NCI-H510A treated with DMSO at 0.1 percent for 48 hours (cell line): Measurements from ENCODE around the gene RASAL2.
"Not testable (repeated sequence)": the region's sequence is repeated elsewhere in the genome, so short reads cannot be mapped to it uniquely, and the experiment has no call there.

ENCODE experiments used
- DNase-seq: peaks from one replicate; lab custom pipeline; 2025; lab: John Stamatoyannopoulos, UW

Gene RASAL2

DNA sequence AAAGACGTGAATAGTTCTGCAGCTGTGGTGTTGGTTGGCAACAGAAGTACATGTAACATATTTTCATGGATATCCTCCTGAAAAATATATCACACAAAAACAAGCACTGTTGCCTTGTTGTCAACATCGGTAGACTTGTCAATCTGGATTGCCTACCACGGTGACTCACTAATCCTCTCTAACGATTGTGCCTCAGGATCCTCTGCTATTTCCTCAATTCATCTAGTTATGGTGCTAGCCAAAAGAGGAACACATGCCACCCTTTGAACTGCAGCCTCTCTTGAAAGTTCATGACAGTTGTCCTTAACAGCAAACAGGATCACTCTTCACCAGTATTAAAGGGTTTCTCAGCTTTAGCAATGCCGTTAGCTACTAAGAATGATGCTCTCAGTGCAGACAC, 25.7 kb downstream of the RASAL2 start:
- no peak for DNase-seq

DNA sequence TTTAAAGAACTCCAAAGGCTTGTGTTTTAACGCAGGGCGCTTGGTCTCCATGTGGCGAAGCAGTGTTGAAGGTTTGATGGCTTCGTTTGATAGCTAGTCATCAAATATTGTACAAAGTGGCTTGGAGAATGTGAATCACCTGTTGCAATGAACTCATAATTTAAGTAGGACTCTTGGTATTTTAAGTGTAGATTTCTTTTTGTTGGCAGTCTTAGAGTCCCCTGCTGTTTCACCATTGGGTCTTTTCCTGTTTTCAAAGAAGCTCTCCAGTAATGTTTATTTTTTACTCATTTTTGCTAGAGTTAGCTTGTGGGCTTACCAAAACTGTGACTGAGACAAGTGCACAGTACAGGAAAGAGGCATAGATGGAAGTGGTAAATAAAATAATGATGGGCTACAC, 26.2 kb downstream of the RASAL2 start:
- DNase-seq = no peak

DNA sequence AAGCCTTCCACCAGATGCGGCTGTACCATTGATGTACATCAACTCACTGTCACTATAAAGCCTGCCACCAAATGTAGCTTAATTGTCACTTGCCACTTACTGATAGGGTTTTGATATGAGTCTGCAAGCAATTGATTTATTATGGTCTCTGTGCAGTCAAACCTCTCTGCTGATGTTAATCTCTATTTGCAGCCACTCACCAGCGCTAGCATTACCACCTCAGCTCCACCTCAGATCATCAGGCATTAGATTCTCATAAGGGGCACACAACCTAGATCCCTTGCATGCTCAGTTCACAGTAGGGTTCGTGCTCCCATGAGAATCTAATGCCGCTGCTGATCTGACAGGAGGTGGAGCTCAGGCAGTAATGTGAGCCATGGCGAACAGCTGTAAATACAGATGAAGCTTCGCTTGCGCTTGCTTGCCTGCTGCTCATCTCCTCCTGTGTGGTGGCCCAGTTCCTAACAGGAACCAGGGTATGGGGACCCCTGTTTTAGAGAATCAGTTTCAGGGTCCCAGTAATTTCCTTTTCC, 26.7 kb downstream of the RASAL2 start:
- not testable (repeated sequence) for DNase-seq

DNA sequence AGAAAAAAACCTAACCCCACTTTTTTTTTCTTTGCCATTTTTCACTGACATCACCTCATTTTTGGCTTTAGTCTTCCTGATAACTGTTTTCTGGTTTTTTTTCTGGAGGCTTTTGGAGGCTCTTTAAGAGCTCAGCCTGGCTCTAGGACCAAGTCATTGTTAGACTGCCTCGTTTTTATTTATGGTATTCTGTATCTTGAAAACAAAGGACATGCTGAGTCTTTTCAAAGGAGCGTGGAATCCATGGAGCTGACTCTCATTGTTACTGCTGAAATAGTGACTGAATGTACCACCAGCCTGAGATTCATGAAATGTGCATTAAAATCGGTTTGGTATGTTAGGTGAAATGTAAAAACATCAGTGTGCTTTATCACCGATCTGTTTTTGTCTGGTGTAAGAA, 28.0 kb downstream of the RASAL2 start:
- no peak for DNase-seq

DNA sequence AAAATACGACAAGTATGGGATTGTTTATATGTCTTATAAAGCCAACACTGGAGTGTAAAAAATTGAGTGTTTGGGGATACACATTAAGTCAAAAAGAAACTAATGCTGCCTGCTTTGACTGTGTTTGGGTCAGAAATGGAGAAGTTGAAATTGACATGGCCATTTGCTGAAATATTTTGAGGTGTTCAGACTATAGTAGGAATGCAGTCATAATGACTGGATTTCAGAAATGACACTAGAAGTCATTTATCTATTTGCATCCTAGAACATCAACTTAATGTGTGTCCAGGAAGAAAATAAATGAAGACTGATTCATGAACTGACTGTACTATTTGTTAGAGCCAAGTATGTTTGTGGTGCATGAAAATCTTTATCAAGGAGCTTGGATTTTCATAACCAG, 28.4 kb downstream of the RASAL2 start:
- DNase-seq = no peak

DNA sequence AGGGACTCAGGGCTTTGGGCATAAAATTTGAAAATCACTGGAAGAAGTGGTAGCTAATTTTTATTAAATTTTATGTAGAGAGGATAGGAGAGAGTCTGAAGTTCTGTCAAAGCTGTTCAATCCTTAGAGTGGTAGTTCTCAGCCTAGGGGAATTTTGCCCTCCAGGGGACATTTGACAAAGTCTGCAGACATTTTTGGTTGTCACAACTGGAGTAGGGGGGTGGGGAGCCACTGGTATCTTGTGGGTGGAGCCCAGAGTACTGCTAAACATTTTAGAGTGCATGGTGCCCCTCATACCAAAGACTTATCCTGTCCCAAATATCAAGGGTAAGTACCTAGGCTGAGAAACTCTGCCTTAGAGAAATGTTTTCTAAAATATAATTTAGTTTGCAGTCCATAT, 30.2 kb downstream of the RASAL2 start:
- DNase-seq = no peak

DNA sequence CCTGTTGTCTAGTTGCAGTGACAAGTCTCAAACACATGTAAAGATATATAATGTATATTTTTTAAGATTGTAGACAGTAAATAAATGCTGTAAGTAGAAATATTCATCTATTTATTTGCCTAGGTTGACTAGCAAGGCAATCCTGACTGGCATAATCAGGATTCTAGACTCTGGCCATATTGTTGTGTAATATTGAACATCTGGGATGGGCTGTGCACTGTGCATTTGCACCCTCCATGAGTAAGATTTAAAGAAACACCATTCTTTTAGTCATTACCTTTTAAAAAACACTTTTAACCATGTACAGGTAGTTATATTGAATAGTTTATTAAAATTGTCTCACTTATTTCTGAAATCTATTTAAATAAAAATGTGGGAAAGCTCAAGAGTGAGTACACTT, 32.4 kb downstream of the RASAL2 start:
- no peak for DNase-seq

DNA sequence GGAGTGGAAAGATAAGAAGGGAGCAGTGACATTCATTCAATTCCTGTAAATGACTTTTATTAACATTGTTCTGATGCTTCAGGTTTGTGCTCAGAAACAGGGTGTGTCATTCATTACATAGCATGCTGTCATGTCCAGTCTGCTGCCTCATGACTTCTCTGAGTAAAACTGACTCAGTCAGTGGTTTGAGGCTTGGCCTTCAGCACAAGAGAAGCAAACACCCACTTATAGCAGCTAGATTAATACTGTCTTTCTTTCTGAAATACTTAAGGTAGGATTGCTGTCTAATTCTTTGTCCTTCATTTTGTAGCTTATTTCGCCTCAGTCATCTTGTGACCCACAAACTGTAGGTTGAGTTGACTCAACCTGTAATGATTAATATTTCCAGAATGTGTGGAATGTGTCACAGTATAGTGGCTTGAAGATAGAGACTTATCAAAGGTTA, 32.9 kb downstream of the RASAL2 start:
- DNase-seq = no peak

DNA sequence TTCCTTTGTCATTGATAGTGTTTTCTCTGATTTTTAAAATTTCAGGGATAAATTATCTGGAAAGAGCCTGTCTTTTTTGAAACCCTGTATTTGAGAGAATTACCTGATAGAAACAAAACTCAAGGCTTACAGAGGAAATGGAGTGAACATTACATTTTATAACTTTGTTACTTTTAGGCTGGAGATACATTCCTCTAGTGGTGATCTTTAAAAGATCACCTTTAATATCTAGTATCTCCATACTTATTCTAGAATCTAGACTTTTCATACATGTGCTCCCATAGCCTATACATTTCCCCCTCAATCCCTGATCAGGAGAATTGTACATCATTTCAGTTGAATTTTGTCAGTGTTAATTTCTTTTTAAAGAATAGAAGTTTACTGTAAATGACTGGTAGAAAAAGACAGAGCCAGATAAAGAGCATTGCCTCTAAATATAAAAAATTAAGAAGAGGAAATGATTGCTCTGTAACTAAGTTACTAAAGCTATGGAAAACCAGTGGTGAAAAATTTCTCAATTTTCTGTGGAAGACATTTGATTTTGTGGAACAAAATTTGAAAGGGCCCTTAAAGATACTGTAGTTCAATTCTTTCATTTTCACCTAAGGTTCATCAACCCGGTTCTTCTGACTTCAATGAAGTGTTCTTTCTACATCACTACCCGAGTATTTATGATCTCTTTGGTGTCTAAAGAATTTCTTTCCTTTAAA, 33.7 kb downstream of the RASAL2 start:
- DNase-seq = no peak

DNA sequence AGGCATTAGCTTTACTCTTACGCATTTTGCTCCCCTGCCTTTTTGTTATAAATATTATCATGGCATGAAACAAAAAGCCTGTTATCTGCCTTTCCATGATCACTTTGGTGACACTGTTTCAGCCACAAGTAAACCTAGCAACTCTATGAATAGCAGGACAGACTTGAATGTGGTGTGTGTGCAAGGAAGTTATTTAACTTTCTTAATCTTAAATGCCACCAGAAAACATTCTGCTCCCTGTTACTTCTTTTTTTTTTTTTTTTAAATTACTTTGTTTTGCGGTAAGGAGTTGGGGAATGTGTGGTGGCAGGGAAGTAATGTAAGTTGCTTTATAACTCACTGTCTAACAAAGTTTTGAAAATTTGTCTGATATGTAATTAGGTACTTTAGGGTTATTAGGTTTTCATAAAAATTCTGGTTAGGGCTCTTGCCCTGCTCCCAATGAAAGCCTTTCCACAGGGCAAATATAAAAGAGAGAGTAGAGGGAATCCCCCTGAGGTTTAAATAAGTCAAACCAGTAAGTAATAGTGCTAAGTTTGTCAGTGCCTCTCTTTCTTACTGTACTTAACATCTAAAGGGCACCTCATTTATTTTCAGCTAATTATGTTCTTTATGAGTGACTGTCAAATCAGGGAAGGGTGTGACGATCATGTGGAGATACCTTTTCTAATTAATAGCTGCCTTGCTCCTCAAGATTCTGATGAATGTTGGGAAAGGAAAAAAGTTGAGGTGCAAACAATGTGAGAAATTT, 39.5 kb downstream of the RASAL2 start:
- DNase-seq = no peak

DNA sequence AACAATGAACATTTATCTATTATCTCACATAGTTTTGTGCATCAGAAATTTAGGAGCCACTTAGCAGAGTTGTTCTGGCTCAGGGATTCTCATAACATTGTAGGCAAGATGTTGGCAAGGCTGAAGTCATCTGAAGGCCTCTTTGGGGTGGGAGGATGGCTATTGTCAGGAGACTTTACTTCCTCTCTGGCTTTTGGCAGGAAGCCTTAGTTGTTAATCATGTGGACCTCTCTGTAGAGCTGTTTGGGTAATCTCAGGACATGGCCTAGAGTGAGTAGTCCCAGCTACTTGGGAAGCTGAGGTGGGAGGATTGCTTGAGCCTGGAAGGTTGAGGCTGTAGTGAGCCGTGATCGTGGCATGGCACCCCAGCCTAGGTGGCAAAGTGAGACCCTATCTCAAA, 40.2 kb downstream of the RASAL2 start:
- no peak for DNase-seq

DNA sequence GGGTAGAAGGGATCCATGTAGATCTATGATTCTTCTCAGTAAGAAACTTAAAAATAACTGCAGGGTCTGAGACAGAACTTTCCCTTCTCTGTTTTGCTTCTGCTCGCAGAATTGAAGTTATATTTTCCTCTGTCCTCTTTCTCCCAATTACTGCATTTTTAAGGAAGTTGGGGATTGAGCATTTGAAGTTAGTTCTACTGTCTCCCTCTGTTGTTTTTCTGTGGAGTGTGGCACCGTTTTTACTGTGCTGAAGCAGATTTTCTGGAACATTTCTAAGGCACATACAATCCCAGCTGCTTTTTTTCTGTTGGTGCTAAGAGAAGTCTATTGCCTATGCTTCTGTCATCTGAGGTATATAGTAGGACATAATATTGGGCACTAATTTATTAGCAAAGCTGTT, 43.3 kb downstream of the RASAL2 start:
- DNase-seq = no peak

DNA sequence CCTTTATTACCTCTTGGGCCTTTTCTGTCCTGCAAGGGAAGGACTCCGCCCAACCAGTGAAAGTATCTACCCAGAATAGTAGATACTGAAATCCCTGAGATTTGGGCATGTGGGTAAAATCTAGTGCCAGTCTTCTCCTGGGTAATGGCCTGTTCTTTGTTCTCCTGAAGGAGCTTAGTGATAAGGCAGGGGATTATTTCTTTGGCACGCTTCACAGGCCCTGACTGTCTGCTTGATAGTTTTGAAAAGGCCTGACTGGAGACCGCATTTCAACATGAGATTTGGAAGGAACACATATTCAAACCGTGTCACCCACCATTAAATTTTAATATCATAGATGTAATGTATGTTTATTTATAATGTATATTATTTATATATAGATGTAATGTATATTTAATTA, 48.9 kb downstream of the RASAL2 start:
- no peak for DNase-seq

DNA sequence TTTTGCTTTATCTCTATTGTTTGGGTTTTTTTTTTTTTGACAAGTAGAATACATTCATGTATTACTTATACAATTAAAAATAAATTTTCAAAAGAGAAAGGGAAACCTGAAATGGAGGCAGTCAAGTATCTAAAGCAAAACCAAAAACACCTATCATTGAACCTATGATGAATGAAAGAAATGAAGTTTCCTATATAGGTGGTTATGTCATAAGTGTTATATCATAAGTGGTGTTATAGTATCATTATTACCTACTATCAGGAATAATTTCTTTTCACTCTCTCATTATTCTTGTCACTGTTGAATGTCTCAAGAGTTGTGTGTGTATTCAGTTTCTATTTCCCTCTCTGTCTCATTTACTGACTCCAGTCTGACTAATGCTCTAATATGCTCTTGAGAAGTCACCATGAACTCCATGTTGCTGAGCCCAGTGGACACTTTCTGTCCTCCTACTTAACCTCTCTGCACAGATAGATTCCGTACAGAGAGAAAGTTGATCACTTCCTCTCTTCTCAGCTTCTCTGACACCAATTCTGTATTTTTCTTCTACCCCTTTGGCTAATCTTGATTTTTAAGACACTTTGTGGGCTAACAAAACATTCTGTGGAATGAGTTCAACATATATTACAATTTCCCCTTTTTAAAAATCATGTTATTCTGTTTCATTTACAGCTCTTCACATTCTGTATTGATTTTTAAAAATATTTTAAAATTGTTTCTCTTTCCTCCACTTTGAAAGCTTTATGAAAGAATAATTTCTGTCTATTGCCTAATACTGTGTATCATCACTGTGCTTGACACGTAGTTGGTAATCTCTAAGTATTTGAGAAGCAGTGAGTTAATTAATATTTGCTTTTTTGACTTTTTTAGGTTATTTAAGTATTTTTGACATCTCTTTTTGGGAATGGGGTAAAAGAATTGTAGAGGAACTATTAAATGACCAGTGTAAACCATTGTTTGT, 50.1 kb downstream of the RASAL2 start:
- no peak for DNase-seq

DNA sequence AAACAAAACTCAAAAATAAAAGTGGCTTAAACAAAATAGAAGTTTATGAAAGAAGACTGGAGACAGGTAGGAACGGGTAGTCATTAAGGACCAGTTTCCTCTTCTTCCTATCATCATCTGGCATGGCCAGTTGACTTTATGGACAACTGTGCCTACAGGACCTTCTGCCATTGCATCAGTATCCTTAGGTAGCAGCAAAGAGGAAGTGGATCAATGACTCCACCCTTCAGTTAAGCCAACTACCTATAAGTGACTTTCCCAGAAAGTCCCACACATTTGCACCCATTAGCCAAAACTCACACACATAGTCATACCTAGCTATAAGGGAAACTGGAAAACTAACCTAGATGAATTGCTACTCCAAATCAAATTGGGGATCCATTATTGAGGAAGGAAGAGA, 51.7 kb downstream of the RASAL2 start:
- DNase-seq = no peak

DNA sequence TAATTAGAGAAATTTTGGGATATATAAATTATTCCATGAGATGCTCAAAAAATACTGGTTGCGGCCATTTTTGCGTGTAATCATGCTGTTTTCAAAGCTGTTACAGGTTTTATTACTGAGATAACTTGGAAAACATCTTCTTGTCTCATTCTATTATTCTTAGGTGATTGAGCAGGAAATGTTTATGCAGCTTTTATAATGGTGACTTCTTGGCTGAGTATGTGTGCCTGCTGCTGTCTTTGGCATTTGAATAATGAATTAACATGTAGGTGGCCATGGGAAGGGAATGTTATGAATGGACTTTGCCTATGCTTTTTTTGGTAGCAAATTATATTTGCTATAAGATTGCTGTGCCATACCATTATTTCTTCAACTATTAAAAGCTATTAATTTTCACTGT, 52.5 kb downstream of the RASAL2 start:
- no peak for DNase-seq

DNA sequence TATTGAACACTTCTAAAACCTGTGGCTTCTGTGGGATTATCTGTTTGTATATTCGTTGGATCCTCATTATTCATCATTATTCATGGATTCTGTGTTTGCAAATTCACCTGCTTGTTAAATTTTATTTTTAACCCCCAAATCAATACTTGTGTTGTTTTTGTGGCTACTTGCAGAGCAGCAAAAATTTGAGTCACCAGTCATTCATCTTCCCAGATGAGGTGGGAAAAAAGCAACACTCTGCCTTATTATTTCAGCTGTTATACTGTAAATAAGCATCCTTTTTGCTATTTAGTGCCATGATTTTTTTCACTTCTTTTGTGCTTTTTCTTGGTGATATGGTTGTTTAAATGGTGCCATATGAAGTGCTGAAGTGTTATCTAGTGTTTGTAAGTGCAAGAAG, 56.7 kb downstream of the RASAL2 start:
- DNase-seq = no peak

DNA sequence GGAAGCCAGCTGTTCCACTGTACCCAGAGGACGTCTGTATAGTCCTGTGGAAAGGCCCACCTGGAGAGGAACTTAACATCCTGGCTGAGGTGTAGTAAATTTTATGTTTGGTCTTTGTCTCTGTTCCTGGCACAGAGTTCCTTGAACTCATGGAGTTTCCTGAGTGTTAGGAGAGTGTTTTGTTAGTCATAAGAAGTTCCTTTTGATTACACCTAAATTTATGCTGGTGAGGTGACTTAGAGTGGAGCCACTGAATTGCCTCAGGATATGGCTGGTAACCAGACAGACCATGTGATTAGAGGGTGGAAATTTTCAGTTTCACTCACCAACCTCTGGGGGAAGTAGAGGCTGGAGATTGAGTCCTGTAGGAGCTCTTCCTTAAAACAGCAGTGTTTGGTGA, 57.9 kb downstream of the RASAL2 start:
- DNase-seq = no peak

DNA sequence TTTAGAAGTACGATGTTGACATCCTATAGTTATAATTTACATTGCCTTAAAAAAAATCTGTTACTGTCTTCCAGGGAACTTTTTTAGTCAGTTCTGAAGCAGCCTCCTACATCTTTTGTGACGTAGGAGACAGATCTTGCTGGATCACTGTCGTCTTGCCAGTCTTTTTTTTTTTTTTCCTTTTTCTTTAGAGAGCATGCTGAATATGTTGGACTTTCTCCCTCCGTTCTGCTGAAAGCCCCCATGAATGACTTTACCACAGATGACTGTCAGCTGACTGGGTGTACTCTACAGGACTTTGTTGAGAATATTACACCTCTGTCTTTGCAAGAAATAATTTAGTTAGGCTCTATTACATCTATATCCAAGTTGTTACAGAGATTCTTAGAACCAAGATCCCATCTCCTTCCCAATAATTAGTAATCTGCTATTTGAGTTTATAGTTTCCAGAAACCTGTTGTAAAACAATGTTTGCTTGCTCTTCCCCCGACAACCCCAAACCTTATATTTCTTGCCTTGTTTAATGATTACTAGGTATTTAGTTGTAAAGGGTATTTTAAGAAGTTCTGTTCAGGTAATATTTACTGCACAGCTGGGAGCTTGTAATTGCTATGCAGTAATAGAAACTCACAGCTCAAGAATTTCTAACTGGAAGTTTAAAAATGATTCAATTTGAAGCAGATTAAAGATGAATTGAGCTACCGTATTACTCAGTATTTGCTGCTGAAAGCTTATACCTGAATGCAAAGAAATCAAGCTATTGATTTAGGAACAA, 61.8 kb downstream of the RASAL2 start:
- DNase-seq = no peak

DNA sequence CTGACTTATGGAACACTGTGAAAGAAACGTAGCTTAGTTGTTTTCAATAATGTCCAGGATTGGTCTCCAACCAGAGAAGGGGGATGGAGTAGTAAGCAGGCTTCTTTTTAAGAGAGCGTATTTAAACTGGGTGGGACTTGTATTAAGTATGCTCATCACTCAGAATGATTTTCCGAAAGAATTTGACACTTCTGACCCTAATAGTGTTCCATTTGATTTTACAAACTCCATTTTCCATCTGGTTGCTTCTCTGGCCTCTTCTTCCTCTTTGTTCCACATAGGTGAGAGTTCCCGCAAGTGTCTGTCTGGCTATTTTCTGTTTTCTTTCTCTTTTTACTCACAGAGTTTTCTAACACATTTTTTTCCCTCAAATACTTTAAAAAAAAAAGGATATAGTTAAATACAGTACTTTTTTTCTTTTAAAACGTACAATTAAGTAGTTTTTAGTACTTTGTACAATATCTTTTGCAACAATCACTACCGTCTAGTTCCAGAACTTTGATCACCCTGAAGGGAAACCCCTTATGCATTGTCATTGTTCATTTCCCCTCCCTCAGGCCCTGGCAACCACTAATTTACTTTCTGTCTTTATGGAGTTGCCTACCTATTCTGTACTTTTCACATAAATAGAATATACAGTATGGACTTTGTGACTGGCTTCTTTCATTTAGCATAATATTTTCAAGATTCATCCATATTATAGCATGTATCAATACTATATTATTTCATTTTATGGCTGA, 67.0 kb downstream of the RASAL2 start:
- no peak for DNase-seq

DNA sequence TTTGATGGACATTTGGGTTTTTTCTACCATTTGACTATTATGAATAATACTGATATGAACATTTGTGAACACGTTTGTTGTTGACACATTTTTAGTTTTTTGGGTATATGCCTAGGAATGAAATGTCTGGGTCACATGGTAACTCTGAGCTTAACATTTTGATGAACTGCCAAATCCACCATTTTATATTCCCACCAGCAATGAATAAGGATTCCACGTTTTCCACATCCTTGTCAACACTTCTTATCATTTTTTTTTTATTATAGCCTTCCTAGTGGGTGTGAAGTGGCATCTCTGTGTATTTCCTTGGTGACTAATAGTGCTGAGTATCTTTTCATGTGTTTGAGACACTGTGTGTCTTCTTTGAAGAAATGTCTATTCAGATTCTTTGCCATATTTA, 67.6 kb downstream of the RASAL2 start:
- DNase-seq = no peak
